NB4 (cell line): ENCODE measurements around the gene NR2C2AP.

ENCODE experiments used
- POLR2A ChIP-seq: IDR thresholded peaks from 2 replicates; pipeline ENCODE4 v1.6.1; 2011; ENCODE audit warnings: mild to moderate bottlenecking; ENCODE audit not compliant: insufficient read length; ENCODE audit errors: extremely low read depth
- TF ChIP-seq, protein P1 (sequence below): IDR thresholded peaks from one replicate; pipeline ENCODE4 v1.5.1; 2012; ENCODE audit warnings: low read depth, low read length

DNA sequence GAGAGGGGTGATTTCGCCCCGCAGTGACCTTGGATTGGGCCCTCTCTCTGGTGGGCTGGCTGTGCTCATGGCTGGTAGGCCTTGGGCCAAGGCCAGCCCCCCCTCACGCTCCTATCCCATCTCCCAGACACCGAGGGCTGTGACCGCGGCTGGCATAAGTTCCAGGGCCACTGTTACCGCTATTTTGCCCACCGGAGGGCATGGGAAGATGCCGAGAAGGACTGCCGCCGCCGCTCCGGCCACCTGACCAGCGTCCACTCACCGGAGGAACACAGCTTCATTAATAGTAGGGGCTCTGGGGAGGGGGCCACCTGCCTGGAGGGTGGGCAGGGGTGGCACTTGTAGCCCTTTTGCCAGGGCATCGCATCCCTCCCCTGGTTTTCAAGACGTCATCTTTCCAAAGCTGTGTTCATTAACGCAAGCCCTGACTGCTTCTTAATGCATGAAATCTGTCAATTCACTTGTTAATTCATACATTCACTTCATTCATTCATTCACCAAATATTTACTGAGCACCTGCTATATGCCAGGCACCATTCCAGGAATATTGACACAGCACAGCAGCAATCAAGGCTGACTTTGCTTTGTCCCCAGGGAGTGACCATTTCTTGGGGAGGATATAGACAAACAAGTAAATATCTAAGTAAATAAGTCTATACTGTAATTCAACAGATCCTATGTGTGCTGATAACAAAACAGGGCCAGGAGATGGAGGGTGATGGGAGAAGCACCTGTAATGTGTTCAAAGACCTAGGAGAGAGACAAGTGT lies 35.1 kb upstream of the NR2C2AP start:
- TF ChIP-seq, protein P1, sequence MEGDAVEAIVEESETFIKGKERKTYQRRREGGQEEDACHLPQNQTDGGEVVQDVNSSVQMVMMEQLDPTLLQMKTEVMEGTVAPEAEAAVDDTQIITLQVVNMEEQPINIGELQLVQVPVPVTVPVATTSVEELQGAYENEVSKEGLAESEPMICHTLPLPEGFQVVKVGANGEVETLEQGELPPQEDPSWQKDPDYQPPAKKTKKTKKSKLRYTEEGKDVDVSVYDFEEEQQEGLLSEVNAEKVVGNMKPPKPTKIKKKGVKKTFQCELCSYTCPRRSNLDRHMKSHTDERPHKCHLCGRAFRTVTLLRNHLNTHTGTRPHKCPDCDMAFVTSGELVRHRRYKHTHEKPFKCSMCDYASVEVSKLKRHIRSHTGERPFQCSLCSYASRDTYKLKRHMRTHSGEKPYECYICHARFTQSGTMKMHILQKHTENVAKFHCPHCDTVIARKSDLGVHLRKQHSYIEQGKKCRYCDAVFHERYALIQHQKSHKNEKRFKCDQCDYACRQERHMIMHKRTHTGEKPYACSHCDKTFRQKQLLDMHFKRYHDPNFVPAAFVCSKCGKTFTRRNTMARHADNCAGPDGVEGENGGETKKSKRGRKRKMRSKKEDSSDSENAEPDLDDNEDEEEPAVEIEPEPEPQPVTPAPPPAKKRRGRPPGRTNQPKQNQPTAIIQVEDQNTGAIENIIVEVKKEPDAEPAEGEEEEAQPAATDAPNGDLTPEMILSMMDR = no peak
- no peak for TF ChIP-seq POLR2A
